Tibial nerve (tissue), 4 donors: ENCODE data around the gene PACSIN1. TPM values are rescaled to one million over a fixed set of nuclear protein-coding genes. Genes with fewer than 3 reads are reported as not detected.

Experiments
- DNase-seq, 2 donors: peaks; one replicate each; pipeline ENCODE4 v3.0.0-alpha.2; 2019; ENCODE audit warnings: low spot score in 2 of 2
- H3K27ac ChIP-seq, 4 donors: fragments of 200-600 bp; sonication (generic) in 3 of 4; one replicate each; pipeline ENCODE4 v1.5.1; 2017 to 2019; ENCODE audit warnings: mild to moderate bottlenecking in 1 of 4
- H3K27me3 ChIP-seq, 2 donors: fragments of 200-600 bp; sonication (generic) in 1 of 2; one replicate each; pipeline versions ENCODE4 v1.5.1 to v1.6.0; 2017 to 2019
- H3K36me3 ChIP-seq, 3 donors: fragments of 200-600 bp; sonication (generic); one replicate each; pipeline ENCODE4 v1.5.1; 2018 to 2019
- H3K4me1 ChIP-seq, 4 donors: fragments of 200-600 bp; sonication (generic) in 3 of 4; one replicate each; pipeline ENCODE4 v1.5.1; 2017 to 2019
- H3K4me3 ChIP-seq, 4 donors: fragments of 200-600 bp; sonication (generic) in 3 of 4; one replicate each; pipeline ENCODE4 v1.5.1; 2017 to 2019; ENCODE audit warnings: mild to moderate bottlenecking in 1 of 4, moderate library complexity in 1 of 4
- H3K9me3 ChIP-seq, 4 donors: fragments of 200-600 bp; sonication (generic) in 3 of 4; one replicate each; pipeline ENCODE4 v1.5.1; 2017 to 2019
- EP300 ChIP-seq, 2 donors: sonication (generic); formaldehyde crosslinking; IDR thresholded peaks; one replicate each; pipeline ENCODE4 v1.6.1; 2017; ENCODE audit warnings: antibody characterized with exemption in 2 of 2, mild to moderate bottlenecking in 1 of 2
- POLR2A ChIP-seq, 2 donors: fragments of 450-650 bp; IDR thresholded peaks; one replicate each; pipeline ENCODE4 v1.6.1; 2017; ENCODE audit warnings: antibody characterized with exemption in 2 of 2, mild to moderate bottlenecking in 2 of 2, moderate library complexity in 2 of 2
- WGBS, 2 donors: methylation state at CpG; one replicate each; pipeline ENCODE4 v1.1.5; 2018; 5-methylcytosine and 5-hydroxymethylcytosine counted together
- total RNA-seq, 4 donors: library from RNA; depleted of rRNA; stranded (reverse); fragments of >200 nt; gene quantifications; one replicate each; pipeline ENCODE4 v1.1.0, GENCODE V29; 2016
- TF ChIP-seq, protein P1 (sequence below), 5 experiments: fragments of 200-600 bp in 3 of 5; fragments of 450-650 bp in 2 of 5; sonication (generic) in 3 of 5; IDR thresholded peaks; one replicate each; pipeline ENCODE4 v1.5.1; 2016 to 2019; ENCODE audit warnings: antibody characterized with exemption in 5 of 5, mild to moderate bottlenecking in 3 of 5, moderate library complexity in 2 of 5

PACSIN1 gene
- total RNA-seq, 4 donors from 2014 or later, result 0.30 to 2.6 (median 0.42) TPM; not detected in 1

DNA sequence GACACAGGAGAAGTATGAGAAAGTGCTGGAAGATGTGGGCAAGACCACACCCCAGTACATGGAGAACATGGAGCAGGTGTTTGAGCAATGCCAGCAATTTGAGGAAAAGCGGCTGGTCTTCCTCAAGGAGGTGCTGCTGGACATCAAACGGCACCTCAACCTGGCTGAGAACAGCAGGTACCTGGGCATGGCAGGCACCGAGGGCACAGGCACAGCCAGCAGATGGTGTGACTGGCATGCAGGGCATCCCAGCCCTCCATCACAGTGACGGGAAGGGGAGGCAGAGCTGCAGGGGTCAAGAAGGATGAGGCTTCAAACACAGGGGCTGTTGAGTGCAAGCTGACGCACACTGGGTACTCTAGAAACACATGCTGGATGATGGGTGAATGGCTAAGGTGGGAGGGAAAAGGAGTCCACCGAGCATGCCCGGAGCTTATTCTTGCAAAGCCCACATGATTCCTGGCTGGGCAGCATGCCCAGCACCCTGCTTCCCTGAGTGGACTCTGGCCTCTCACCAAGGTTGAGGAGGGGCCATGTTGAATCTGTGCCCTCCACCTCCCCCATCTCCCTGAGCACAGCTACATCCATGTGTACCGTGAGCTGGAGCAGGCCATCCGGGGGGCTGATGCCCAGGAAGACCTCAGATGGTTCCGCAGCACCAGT is 63.9 kb downstream of the PACSIN1 start:
- TF ChIP-seq, protein P1, sequence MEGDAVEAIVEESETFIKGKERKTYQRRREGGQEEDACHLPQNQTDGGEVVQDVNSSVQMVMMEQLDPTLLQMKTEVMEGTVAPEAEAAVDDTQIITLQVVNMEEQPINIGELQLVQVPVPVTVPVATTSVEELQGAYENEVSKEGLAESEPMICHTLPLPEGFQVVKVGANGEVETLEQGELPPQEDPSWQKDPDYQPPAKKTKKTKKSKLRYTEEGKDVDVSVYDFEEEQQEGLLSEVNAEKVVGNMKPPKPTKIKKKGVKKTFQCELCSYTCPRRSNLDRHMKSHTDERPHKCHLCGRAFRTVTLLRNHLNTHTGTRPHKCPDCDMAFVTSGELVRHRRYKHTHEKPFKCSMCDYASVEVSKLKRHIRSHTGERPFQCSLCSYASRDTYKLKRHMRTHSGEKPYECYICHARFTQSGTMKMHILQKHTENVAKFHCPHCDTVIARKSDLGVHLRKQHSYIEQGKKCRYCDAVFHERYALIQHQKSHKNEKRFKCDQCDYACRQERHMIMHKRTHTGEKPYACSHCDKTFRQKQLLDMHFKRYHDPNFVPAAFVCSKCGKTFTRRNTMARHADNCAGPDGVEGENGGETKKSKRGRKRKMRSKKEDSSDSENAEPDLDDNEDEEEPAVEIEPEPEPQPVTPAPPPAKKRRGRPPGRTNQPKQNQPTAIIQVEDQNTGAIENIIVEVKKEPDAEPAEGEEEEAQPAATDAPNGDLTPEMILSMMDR (IDR thresholded peaks at IDR 0.05), result no peak
- no peak for TF ChIP-seq POLR2A (IDR thresholded peaks at IDR 0.05)
- no peak for TF ChIP-seq EP300 (IDR thresholded peaks at IDR 0.05)
- Histone ChIP-seq H3K4me1 (peaks cover 0 to 16% (median 2%) of the 10 kb centered on the region in 4 donors), H3K36me3 (no peaks in the 10 kb centered on the region), H3K27me3 (no peaks in the 10 kb centered on the region), H3K4me3 (no peak overlapping the region), H3K9me3 (no peaks in the 10 kb centered on the region), H3K27ac (no peak overlapping the region)
- no peak for DNase-seq
- 66 to 67% methylated on average over 8 to 10 of the region's 10 CpGs for WGBS, 2 donors

DNA sequence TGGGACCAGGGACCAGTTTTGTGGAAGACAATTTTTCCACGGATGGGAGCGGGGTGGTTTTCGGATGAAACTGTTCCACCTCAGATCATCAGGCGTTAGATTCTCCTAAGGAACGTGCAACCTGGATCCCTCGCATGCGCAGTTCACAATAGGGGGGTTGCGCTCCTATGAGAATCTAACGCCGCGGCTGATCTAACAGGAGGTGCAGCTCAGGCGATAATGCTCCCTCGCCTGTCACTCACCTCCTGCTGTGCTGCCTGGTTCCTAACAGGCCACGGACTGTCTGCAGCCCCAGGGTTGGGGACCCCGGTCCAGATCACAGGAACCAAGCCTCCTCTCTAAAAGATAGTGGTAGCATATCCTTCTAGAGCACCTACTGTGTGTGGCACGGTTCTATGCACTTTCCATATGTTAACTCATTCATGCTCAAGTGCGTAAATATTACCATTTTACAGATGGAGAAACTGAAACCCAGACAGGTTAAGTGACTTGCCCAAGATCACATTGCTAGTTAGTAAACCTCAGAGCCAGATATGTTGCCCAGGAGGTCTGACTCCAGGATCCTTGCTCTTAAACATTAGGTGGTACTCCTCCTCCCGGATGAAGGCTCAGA is 65.0 kb downstream of the PACSIN1 start:
- H3K4me1 ChIP-seq, result peaks cover 0 to 16% (median 2%) of the 10 kb centered on the region in 4 donors
- TF ChIP-seq EP300 (IDR thresholded peaks at IDR 0.05) (no peak), POLR2A (IDR thresholded peaks at IDR 0.05) (no peak)
- TF ChIP-seq, protein P1 (IDR thresholded peaks at IDR 0.05), result no peak
- no peaks in the 10 kb centered on the region for H3K36me3 ChIP-seq
- DNase-seq, result no peak
- no peaks in the 10 kb centered on the region for H3K9me3 ChIP-seq
- peak overlapping the region in 2 of 4 donors; percentile 17 to 69 for H3K27ac ChIP-seq
- H3K27me3 ChIP-seq, result no peaks in the 10 kb centered on the region
- peak overlapping the region in 1 of 4 donors; percentile 29 for H3K4me3 ChIP-seq
- 90 to 92% methylated on average over 18 of the region's 18 CpGs for WGBS, 2 donors

DNA sequence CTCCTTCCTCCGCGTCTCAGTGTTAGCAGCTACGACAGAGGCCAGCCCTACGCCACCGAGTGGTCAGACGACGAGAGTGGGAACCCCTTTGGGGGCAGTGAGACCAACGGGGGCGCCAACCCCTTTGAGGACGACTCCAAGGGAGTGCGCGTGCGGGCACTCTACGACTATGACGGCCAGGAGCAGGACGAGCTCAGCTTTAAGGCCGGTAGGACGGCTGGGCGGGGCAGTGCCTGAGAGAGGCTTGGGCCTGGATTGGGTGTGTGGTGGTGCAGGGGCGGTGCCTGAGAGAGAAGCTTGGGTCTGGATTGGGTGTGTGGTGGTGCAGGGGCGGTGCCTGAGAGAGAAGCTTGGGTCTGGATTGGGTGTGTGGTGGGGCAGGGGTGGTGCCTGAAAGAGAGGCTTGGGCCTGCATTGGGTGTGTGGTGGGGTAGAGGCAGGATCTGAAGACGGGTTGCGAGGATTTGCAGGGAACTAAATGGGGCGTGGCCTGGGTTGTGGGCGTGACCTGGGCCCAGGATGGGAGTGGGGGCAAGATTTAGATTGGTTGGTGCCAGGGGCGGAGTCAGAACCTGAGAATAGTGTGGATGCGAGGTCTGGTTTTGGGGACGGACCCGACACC is 65.8 kb downstream of the PACSIN1 start:
- peak in 1 of 2 donors; percentile 92 for TF ChIP-seq POLR2A (IDR thresholded peaks at IDR 0.05)
- peak in 1 of 2 donors; percentile 80 for TF ChIP-seq EP300 (IDR thresholded peaks at IDR 0.05)
- TF ChIP-seq, protein P1 (IDR thresholded peaks at IDR 0.05), result peak in 1 of 5 experiments; percentile 6
- WGBS, 2 donors, result 75 to 82% methylated on average over 29 of the region's 29 CpGs
- H3K9me3 ChIP-seq, result no peaks in the 10 kb centered on the region
- peak overlapping the region in 3 of 4 donors; percentile 17 to 69 (median 62) for H3K27ac ChIP-seq
- H3K4me1 ChIP-seq, result peaks cover 0 to 9% (median under 1%) of the 10 kb centered on the region in 4 donors
- H3K4me3 ChIP-seq, result peak overlapping the region in 2 of 4 donors; percentile 30 to 46
- H3K36me3 ChIP-seq, result no peaks in the 10 kb centered on the region
- DNase-seq, result peak; percentile 72 to 76
- H3K27me3 ChIP-seq, result no peaks in the 10 kb centered on the region

DNA sequence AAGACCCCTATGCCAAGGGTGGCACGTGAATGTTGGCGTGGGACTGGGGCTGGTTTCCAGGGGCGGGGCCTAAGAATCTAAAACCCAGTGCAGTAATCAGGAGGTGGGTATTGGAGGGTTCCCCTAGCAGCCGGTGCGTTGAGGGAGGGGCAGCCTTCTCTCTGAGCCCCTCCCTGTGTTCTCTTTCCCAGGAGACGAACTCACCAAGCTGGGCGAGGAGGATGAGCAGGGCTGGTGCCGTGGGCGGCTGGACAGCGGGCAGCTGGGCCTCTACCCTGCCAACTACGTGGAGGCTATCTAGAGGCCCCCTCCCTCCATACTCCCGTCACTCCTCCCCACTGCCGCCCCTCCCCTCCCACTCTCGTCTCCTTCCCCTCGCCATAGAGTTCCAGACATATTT is 66.4 kb downstream of the PACSIN1 start:
- no peaks in the 10 kb centered on the region for H3K36me3 ChIP-seq
- no peak for DNase-seq
- H3K4me1 ChIP-seq, result peaks cover 0 to 6% (median 0%) of the 10 kb centered on the region in 4 donors
- H3K27me3 ChIP-seq, result no peaks in the 10 kb centered on the region
- peak overlapping the region in 2 of 4 donors; percentile 32 to 65 for H3K27ac ChIP-seq
- no peaks in the 10 kb centered on the region for H3K9me3 ChIP-seq
- H3K4me3 ChIP-seq, result peak overlapping the region in 3 of 4 donors; percentile 3 to 46 (median 30)
- WGBS, 2 donors, result 53 to 65% methylated on average over 15 of the region's 15 CpGs
- TF ChIP-seq, protein P1 (IDR thresholded peaks at IDR 0.05), result no peak
- TF ChIP-seq POLR2A (IDR thresholded peaks at IDR 0.05) (no peak), EP300 (IDR thresholded peaks at IDR 0.05) (no peak)

DNA sequence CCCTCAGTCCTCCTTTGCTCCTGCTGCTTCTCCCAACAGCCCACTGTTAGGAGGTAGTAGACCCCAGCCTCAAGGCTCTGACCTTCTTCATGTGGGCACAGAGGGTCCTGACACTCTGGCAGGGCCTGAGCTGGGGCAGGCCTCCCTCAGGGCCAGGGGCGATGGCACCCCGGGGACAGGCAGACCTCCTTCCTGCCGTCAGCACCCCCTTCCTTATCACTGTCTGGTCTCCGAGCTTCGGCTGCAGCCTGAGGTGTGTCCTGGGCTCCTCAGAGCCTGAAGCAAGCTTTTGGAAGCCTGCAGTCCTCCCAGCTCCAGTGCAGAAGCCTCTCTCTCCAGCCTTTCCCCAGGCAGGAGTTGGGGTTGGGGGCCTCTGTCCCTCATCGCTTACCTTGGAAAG is 68.3 kb downstream of the PACSIN1 start:
- DNase-seq, result no peak
- no peak overlapping the region for H3K4me3 ChIP-seq
- 80 to 84% methylated on average over 6 of the region's 6 CpGs for WGBS, 2 donors
- no peak overlapping the region for H3K27ac ChIP-seq
- no peaks in the 10 kb centered on the region for H3K36me3 ChIP-seq
- TF ChIP-seq POLR2A (IDR thresholded peaks at IDR 0.05), result no peak
- TF ChIP-seq, protein P1 (IDR thresholded peaks at IDR 0.05), result no peak
- no peak for TF ChIP-seq EP300 (IDR thresholded peaks at IDR 0.05)
- H3K9me3 ChIP-seq, result no peaks in the 10 kb centered on the region
- no peaks in the 10 kb centered on the region for H3K27me3 ChIP-seq
- no peaks in the 10 kb centered on the region for H3K4me1 ChIP-seq
